ENCODE results near the gene ADAMTS1. TPM values are rescaled to one million over a fixed set of nuclear protein-coding genes. Genes with fewer than 3 reads are reported as not detected.
"Not testable (repeated sequence)": the region's sequence is repeated elsewhere in the genome, so short reads cannot be mapped to it uniquely, and the experiment has no call there.

The ADAMTS1 gene
- total RNA-seq, 2 donors from 2014 or later: 24.2 to 24.3 TPM

DNA sequence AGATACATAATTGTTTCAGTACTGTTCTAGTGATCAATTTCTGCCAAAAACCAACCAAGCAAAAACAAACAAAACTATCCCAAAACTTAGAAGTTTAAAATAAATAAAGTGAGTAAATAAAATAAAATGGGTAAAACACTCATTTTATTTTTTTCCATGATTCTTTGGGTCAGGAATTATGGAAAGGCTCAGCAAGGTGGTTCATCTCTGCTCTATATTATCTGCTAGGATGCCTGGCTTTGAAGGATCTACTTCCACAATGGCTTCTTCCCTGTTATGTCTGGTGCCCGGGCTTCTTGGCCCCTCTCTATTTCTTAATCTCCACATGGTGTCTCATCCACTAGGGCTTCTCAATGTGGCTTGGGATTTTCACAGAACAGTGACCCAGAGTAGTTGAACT lies 29.1 kb upstream of the ADAMTS1 start:
- H3K36me3 Mint-ChIP-seq (ENCODE audit: low read depth): no peaks in the 10 kb centered on the region
- no peaks in the 10 kb centered on the region for H3K36me3 ChIP-seq (ENCODE audit: control insufficient read depth, insufficient read depth, low read length)
- no peaks in the 10 kb centered on the region for H3K27me3 Mint-ChIP-seq (ENCODE audit: insufficient read depth)
- H3K9me3 ChIP-seq (ENCODE audit: control insufficient read depth, low read length): peaks cover 14% of the 10 kb centered on the region
- no peaks in the 10 kb centered on the region for H3K27me3 ChIP-seq (ENCODE audit: control insufficient read depth, insufficient read depth, low read length, poor library complexity, severe bottlenecking)
- H3K27ac ChIP-seq (ENCODE audit: low read depth, low read length): no peak overlapping the region
- no peak for DNase-seq
- peaks cover 27% of the 10 kb centered on the region for H3K9me3 Mint-ChIP-seq
- no peak overlapping the region for H3K9ac ChIP-seq (ENCODE audit: extremely low read depth, low read length, poor library complexity, severe bottlenecking)
- no peaks in the 10 kb centered on the region for H3K4me1 Mint-ChIP-seq
- no peak overlapping the region for H3K4me3 ChIP-seq (ENCODE audit: low read length)
- no peak overlapping the region for H3K4me3 Mint-ChIP-seq
- WGBS, 2 experiments (ENCODE audit: insufficient coverage in 1 of 2, insufficient read length in 1 of 2): 80 to 84% methylated on average over 1 of the region's 1 CpG
- no peaks in the 10 kb centered on the region for H3K4me1 ChIP-seq (ENCODE audit: control insufficient read depth, insufficient read depth, low read length)
- H3K27ac Mint-ChIP-seq: no peak overlapping the region
- no peak for TF ChIP-seq CTCF (conservative IDR thresholded peaks at IDR 0.05)

GRCh38 chr21:26865857-26866256 lies 20.6 kb upstream of the ADAMTS1 start:
- Histone ChIP-seq H3K27me3 (ENCODE audit: control insufficient read depth, insufficient read depth, low read length, poor library complexity, severe bottlenecking) (no peaks in the 10 kb centered on the region), H3K36me3 (ENCODE audit: control insufficient read depth, insufficient read depth, low read length) (no peaks in the 10 kb centered on the region), H3K9ac (ENCODE audit: extremely low read depth, low read length, poor library complexity, severe bottlenecking) (no peak overlapping the region), H3K4me3 (ENCODE audit: low read length) (no peak overlapping the region), H3K27ac (ENCODE audit: low read depth, low read length) (no peak overlapping the region), H3K9me3 (ENCODE audit: control insufficient read depth, low read length) (peaks cover 5% of the 10 kb centered on the region), H3K4me1 (ENCODE audit: control insufficient read depth, insufficient read depth, low read length) (no peaks in the 10 kb centered on the region)
- Mint-ChIP-seq H3K36me3 (ENCODE audit: low read depth) (no peaks in the 10 kb centered on the region), H3K27me3 (ENCODE audit: insufficient read depth) (no peaks in the 10 kb centered on the region), H3K9me3 (peaks cover 11% of the 10 kb centered on the region), H3K4me3 (no peak overlapping the region), H3K4me1 (peaks cover 10% of the 10 kb centered on the region), H3K27ac (no peak overlapping the region)
- WGBS, 2 experiments (ENCODE audit: insufficient coverage in 1 of 2, insufficient read length in 1 of 2): 89 to 97% methylated on average over 1 to 3 of the region's 3 CpGs
- no peak for DNase-seq
- no peak for TF ChIP-seq CTCF (conservative IDR thresholded peaks at IDR 0.05)

- H3K4me3 ChIP-seq (ENCODE audit: low read length); DNase-seq; H3K36me3 ChIP-seq (ENCODE audit: control insufficient read depth, insufficient read depth, low read length); H3K4me3 Mint-ChIP-seq; H3K4me1 ChIP-seq (ENCODE audit: control insufficient read depth, insufficient read depth, low read length); H3K36me3 Mint-ChIP-seq (ENCODE audit: low read depth); H3K9ac ChIP-seq (ENCODE audit: extremely low read depth, low read length, poor library complexity, severe bottlenecking); H3K27me3 ChIP-seq (ENCODE audit: control insufficient read depth, insufficient read depth, low read length, poor library complexity, severe bottlenecking); H3K27ac ChIP-seq (ENCODE audit: low read depth, low read length); H3K9me3 ChIP-seq (ENCODE audit: control insufficient read depth, low read length); H3K27me3 Mint-ChIP-seq (ENCODE audit: insufficient read depth): not testable (repeated sequence)
- Mint-ChIP-seq H3K9me3 (peaks cover 20% of the 10 kb centered on the region), H3K27ac (peak overlapping the region; percentile 74), H3K4me1 (peaks cover 25% of the 10 kb centered on the region)
- 95 to 100% methylated on average over 6 to 7 of the region's 7 CpGs for WGBS, 2 experiments (ENCODE audit: insufficient coverage in 1 of 2, insufficient read length in 1 of 2)
Observed at GRCh38 chr21:26856871-26857350, 11.7 kb upstream of the ADAMTS1 start.

DNA sequence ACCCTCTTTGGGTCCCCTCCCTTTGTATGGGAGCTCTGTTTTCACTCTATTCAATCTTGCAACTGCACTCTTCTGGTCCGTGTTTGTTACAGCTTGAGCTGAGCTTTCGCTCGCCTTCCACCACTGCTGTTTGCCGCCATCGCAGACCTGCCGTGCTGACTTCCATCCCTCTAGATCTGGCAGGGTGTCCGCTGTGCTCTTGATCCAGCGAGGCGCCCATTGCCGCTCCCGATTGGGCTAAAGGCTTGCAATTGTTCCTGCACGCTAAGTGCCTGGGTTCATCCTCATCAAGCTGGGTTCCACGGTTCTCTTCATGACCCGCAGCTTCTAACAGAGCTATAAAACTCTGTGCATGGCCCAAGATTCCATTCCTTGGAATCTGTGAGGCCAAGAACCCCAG lies 9.5 kb upstream of the ADAMTS1 start:
- not testable (repeated sequence) for H3K27me3 Mint-ChIP-seq (ENCODE audit: insufficient read depth); H3K36me3 Mint-ChIP-seq (ENCODE audit: low read depth)

More for the DNA sequence above, 9.5 kb upstream of the ADAMTS1 start:
- H3K27ac ChIP-seq (ENCODE audit: low read depth, low read length); H3K27ac Mint-ChIP-seq; H3K27me3 ChIP-seq (ENCODE audit: control insufficient read depth, insufficient read depth, low read length, poor library complexity, severe bottlenecking); H3K4me3 ChIP-seq (ENCODE audit: low read length); H3K4me1 ChIP-seq (ENCODE audit: control insufficient read depth, insufficient read depth, low read length); H3K36me3 ChIP-seq (ENCODE audit: control insufficient read depth, insufficient read depth, low read length); H3K9me3 ChIP-seq (ENCODE audit: control insufficient read depth, low read length); DNase-seq; H3K4me3 Mint-ChIP-seq; H3K9ac ChIP-seq (ENCODE audit: extremely low read depth, low read length, poor library complexity, severe bottlenecking); H3K9me3 Mint-ChIP-seq: not testable (repeated sequence)
- H3K4me1 Mint-ChIP-seq: peaks cover 33% of the 10 kb centered on the region
- 96% methylated on average over 13 to 14 of the region's 14 CpGs for WGBS, 2 experiments (ENCODE audit: insufficient coverage in 1 of 2, insufficient read length in 1 of 2)

All from endodermal cell (in vitro differentiated cells).